GM19324 (cell line): ENCODE measurements around the gene OXSR1.
"Not testable (repeated sequence)": the region's sequence is repeated elsewhere in the genome, so short reads cannot be mapped to it uniquely, and the experiment has no call there.

ENCODE experiments used
- ATAC-seq: cut with Tn5 transposase; IDR thresholded peaks from one replicate; pipeline ENCODE4 v1.9.1; 2021; ENCODE audit warnings: mild to moderate bottlenecking, moderate library complexity; ENCODE audit not compliant: unreplicated experiment, low FRiP score

The OXSR1 gene

DNA sequence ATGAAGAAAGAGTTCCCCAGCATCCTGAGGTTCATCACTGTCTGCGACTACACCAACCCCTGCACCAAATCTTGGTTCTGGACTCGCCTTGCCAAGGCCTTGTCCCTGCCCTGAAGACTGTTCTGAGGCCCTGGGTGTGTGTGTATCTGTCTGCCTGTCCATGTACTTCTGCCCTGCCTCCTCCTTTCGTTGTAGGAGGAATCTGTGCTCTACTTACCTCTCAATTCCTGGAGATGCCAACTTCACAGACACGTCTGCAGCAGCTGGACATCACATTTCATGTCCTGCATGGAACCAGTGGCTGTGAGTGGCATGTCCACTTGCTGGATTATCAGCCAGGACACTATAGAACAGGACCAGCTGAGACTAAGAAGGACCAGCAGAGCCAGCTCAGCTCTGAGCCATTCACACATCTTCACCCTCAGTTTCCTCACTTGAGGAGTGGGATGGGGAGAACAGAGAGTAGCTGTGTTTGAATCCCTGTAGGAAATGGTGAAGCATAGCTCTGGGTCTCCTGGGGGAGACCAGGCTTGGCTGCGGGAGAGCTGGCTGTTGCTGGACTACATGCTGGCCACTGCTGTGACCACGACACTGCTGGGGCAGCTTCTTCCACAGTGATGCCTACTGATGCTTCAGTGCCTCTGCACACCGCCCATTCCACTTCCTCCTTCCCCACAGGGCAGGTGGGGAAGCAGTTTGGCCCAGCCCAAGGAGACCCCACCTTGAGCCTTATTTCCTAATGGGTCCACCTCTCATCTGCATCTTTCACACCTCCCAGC, 24.0 kb upstream of the OXSR1 start:
- no peak for ATAC-seq

DNA sequence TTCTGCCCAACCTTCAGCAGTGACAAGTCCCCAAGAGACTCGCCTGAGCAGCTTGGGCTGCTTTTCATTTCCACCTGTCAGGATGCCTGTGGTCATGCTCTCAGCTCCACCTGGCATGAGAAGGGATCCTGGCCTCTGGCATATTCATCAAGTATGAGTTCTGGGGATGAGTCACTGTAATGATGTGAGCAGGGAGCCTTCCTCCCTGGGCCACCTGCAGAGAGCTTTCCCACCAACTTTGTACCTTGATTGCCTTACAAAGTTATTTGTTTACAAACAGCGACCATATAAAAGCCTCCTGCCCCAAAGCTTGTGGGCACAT, 23.4 kb upstream of the OXSR1 start:
- no peak for ATAC-seq

DNA sequence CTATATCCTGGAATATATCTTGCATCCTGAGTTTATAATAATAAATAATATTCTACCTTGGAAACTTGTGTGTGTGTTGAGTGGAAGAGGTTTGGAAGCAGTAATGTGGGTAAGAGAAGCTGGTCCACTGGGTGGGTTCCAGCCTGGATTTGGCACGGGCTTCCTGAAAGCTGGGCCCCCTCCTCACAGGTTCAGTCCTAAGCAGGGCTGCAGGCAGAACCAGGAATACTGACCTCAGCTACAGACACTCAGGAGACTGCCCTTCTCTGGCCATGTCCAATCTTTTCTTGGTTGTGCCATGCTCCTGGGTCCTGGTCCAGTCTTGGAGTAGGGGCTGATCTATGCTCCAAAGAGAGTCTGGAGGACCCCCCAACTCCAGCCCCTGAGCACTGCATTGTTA, 22.4 kb upstream of the OXSR1 start:
- no peak for ATAC-seq

DNA sequence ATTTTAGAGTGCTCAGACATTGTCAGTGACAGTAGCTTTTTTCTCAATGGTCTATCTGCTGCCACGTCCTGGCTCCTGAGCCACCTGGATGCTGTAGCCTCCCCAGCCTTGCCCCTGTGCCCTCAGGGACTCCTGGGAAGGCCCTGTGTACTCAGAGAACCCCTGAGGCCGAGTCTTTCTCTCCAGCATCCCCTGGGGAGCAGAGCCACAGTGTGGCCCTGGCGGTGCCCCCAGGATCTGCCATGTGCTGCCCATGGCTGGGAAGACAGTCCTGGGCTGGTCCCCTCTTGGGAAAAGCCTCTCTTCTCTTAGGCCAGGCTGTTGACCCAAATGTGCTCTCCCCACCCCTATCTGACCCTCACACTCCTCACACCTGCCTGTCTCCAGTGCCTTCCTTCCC, 21.8 kb upstream of the OXSR1 start:
- ATAC-seq, result no peak

- no peak for ATAC-seq
Measured at GRCh38 chr3:38146504-38146903, 18.8 kb upstream of the OXSR1 start.

DNA sequence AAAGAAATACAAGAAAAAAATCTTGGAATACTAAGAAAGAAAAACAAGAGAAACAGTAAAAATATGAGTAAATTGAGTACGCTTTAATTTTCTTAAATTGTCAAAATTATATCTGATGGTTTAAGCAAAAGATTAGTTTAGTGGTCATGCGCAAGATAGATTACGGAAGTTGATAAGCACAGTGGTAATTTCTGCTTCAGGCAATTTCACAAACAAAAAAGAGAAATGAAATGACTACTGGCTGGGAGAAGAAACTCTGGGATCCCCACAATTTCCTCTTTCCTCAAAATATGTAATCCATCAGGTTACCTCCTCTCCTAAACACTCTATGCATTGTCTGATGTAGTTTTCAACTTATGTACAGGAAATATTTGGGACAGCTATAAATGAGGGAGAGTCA, 17.9 kb upstream of the OXSR1 start:
- ATAC-seq, result no peak

DNA sequence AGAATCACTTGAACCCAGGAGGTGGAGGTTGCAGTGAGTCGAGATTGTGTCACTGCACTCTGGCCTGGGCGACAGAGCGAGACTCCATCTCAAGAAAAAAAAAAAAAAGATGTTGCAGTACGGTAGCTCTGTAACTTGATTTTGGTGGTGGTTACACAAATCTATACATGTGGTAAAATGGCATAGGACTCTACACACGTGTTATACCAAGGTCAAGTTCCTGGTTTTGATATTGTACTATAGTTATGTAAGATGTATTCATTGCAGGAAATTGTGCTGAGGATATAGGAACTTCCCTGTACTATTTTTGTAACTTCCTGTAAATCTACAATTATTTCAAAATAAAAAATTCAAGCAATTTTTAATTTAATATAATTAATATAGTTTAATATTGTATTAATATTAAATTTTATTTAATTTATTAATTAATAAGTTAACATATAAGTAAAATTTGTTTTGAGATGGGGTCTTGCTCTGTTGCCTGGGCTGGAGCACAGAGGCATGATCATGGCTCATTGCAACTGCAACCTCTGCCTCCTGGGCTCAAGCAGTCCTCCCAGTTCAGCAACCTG, 16.9 kb upstream of the OXSR1 start:
- no peak for ATAC-seq

DNA sequence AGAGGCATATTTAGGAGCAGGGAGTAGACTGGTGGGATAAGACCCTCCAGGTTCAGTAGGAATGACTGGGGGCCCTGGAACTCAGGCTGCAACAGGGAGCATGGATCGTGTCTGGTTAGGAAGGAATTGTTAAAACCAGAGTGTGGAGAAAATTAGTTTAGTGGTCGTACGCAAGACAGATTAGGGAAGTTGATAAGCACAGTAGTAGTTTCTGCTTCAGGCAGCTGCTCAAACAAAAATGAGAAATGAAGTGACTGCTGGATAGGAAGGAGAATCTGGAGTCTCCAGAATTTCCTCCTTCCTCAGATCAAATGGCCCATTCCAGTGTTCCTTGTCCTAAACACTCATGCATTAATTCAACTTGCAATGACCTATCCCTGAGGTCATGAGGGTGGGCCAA, 15.6 kb upstream of the OXSR1 start:
- no peak for ATAC-seq

- no peak for ATAC-seq
Measured at GRCh38 chr3:38150780-38151528, 14.4 kb upstream of the OXSR1 start.

GRCh38 chr3:38151667-38152265, 13.6 kb upstream of the OXSR1 start:
- ATAC-seq, result no peak

GRCh38 chr3:38152609-38153008, 12.7 kb upstream of the OXSR1 start:
- ATAC-seq, result no peak

DNA sequence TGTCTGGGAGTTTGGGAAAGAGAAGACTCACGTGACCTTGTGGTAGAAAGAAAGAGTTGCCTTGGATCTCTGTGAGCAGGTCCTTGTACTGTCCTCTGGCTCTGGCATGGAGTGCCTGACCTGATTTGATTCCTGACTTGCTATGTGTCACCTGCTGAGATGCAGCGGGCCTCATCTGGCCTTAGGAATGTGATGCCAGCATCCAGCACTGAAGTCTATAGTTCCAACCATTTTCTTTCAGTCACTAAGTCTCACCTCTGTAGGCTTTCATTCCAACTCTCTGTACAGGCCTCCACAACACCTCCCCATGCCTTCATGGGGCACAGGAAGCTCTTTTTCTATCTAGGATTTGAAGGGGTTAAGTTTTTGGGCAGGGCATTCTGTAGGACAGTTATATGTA, 12.1 kb upstream of the OXSR1 start:
- no peak for ATAC-seq

DNA sequence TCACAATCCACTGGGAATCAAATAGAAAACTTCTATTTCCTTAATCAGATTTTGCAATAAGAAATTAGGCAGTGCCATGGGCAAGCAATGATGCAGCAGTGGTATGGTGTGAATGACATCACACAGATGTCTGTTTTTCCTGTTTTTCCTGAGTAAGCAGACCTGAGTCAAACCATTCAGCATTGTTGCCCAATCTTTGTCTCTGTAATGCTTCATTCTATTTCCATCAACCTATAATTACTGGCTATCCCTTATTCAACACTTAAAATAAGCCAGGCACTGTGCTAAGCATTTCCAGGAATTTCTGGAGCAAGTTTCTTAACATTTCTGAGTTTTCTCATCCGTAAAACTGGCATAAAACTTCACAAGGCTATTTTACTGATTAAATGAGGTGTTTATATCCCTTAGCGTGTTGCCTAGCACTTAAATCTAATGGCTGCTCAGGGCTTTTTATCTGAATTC, 11.3 kb upstream of the OXSR1 start:
- ATAC-seq, result no peak

GRCh38 chr3:38154625-38155255, 10.6 kb upstream of the OXSR1 start:
- no peak for ATAC-seq

- no peak for ATAC-seq
Measured at GRCh38 chr3:38155825-38156224, 9.5 kb upstream of the OXSR1 start.

DNA sequence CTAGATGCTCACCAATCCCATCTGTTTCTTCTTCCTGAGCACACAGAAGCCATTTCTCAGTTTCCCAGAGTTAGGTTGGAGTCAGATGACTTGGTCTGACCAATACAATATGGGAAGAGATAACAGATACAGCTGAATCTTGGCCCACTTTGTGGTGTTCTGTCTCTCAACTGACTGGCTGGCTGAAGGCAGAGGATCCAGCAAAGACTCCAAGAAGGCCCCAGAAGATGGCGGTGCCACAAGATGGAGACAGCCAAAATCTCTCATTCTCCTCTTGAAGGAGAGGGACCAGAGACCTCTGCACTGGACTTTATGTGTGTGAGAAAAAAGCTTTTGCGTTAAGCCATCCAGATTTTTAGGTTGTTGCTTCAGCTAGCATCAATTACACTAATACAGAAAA, 8.2 kb upstream of the OXSR1 start:
- ATAC-seq, result no peak

DNA sequence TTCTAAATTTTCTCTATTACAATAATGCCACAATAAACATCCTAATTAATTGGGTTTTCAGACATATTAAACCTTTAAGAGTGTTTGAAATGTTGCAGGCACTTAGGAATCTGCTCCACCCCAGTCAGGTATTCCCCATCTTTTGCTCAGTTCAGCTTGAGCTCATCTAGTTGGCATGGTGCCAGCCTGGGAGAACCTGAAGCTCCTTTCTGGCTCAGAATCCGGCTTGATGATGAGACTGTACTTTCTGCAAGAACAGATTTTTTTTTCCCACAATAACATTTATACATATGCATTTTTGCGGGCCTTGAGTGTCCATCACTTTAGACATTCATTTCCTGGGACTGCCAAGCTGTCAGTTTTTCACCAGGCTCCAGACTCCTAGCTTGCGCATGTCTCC, 7.7 kb upstream of the OXSR1 start:
- no peak for ATAC-seq

DNA sequence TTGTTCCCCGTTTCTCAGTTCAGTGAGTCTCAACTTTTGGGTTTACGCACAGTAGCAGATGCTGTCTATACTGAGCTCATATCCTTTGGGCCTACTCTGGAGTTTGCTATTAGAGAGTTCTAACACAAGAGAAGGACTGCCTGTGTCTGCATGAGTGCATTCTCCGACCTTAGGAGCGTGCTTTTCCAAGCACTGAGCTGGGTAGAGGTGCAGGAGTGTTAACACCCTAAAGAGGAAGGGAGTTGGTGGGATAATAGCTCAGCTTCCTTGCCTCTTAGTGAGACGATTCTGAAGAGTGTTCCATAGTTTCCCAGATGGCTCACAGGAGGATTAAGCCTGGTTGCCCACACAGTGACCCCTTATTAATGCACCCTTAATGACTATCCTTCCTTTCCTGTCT, 6.9 kb upstream of the OXSR1 start:
- ATAC-seq, result no peak

DNA sequence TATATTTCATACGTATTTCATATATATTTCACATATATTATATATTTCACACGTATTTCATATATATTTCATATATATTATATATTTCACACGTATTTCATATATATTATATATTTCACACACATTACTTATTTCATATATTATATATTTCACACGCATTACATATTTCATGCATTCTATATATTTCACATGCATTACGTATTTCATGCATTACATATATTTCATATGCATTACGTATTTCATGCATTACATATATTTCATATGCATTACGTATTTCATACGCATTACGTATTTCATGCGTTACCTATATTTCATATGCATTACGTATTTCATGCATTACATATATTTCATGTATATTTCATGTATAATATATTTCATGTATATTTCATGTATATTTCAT, 4.6 kb upstream of the OXSR1 start:
- not testable (repeated sequence) for ATAC-seq

- ATAC-seq, result no peak
Measured at GRCh38 chr3:38163117-38163840, 2.1 kb upstream of the OXSR1 start.
